Sigmoid colon (tissue), 4 donors: ENCODE measurements around the gene PLCH1.

ENCODE experiments used
- CTCF ChIP-seq, 4 experiments: fragments of 450-650 bp in 3 of 4; fragments of 200-600 bp in 1 of 4; IDR thresholded peaks; one replicate each; pipeline ENCODE4 v1.5.1; 2016 to 2019; ENCODE audit warnings: antibody characterized with exemption in 4 of 4, mild to moderate bottlenecking in 3 of 4, moderate library complexity in 2 of 4
- EP300 ChIP-seq, 4 donors: sonication (generic); formaldehyde crosslinking; IDR thresholded peaks; one replicate each; pipeline ENCODE4 v1.6.1; 2017; ENCODE audit warnings: antibody characterized with exemption in 4 of 4
- POLR2A ChIP-seq, 2 donors: fragments of 450-650 bp; IDR thresholded peaks; one replicate each; pipeline ENCODE4 v1.6.1; 2016; ENCODE audit warnings: antibody characterized with exemption in 2 of 2, mild to moderate bottlenecking in 2 of 2, moderate library complexity in 2 of 2

GRCh38 chr3:155648013-155648591, 96.8 kb downstream of the PLCH1 start:
- TF ChIP-seq EP300 (IDR thresholded peaks at IDR 0.05) (no peak), CTCF (IDR thresholded peaks at IDR 0.05) (no peak), POLR2A (IDR thresholded peaks at IDR 0.05) (no peak)
